ENCODE measurements around the gene CLCN7. TPM values are rescaled to one million over a fixed set of nuclear protein-coding genes. Genes with fewer than 3 reads are reported as not detected.

CLCN7 gene
- total RNA-seq, 1 donor from 2014 or later, result 49.8 TPM

- intact Hi-C loops (cut with DNase I), result no loop called here
- TF ChIP-seq POLR2A (IDR thresholded peaks at IDR 0.05), result no peak
- TF ChIP-seq CTCF (IDR thresholded peaks at IDR 0.05), result no peak
- TF ChIP-seq POLR2AphosphoS5 (IDR thresholded peaks at IDR 0.05; ENCODE audit: insufficient read depth in 1 of 2, low read depth in 1 of 2), result no peak
- Histone ChIP-seq H3K27me3 (no peaks in the 10 kb centered on the region), H3K4me1 (no peaks in the 10 kb centered on the region), H3K4me3 (no peak overlapping the region), H3K36me3 (peaks cover 0 to 32% of the 10 kb centered on the region in 2 donors), H3K9me3 (no peaks in the 10 kb centered on the region), H3K27ac (no peak overlapping the region)
- DNase-seq (ENCODE audit: extremely low spot score in 2 of 2), result no peak
Measured at GRCh38 chr16:1444730-1445517, 29.9 kb downstream of the CLCN7 start.

DNA sequence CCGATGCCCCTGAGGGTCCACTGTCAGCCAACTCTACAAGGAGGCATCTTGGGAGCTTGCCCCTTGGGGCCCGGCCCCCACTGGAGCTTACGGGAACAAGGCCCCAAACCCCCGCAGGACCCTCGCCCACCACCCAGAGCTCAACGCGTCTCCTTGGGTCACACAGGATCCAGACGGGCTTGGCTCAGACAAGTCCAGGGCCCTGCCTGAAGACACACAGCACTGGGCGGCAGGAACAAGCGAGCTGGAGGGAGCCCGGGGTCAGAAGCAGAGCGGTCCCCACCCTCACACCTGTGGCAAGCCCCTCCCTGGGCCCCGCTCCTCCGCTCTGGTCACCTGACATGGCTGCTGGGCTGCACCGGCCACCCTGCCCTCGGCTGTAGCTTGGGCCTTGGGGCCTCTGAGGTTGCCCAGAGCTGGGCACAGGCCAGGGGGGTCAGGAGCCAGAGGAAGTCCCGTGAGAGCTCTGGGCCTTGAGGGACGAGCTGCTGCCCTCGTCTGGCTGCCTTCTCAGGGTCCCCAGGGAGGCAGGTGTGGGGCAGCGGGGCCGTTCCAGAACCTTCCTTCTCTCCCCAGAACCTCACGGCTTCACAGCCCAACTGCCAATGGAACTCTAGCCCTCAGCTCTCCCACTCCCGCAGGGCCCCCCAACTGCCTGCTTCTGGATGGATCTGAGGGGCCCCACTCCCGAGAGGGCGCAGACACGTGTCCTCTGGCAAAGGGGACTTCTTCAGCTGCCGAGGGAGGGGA lies 30.7 kb downstream of the CLCN7 start, which contains the start of gene CCDC154:
TSS of gene CCDC154 (minus strand) at position 577 of the 750 bp plus-strand sequence. CDS start at position 343, 234 bp downstream.
- H3K36me3 ChIP-seq, result peaks cover 0 to 32% of the 10 kb centered on the region in 2 donors
- no peak within 1 kb of the TSS for H3K27ac ChIP-seq
- no peaks in the 10 kb centered on the region for H3K4me1 ChIP-seq
- no peak within 1 kb of the TSS for H3K4me3 ChIP-seq
- H3K27me3 ChIP-seq, result no peaks in the 10 kb centered on the region
- no peak for DNase-seq (ENCODE audit: extremely low spot score in 2 of 2)
- intact Hi-C loops (cut with DNase I), result no loop called here
- H3K9me3 ChIP-seq, result no peaks in the 10 kb centered on the region
- TF ChIP-seq POLR2AphosphoS5 (IDR thresholded peaks at IDR 0.05; ENCODE audit: insufficient read depth in 1 of 2, low read depth in 1 of 2) (no peak), CTCF (IDR thresholded peaks at IDR 0.05) (no peak), POLR2A (IDR thresholded peaks at IDR 0.05) (no peak)

- no peak for DNase-seq (ENCODE audit: extremely low spot score in 2 of 2)
- intact Hi-C loops (cut with DNase I), result no loop called here
- H3K4me1 ChIP-seq, result no peaks in the 10 kb centered on the region
- H3K9me3 ChIP-seq, result no peaks in the 10 kb centered on the region
- H3K27ac ChIP-seq, result no peak overlapping the region
- H3K36me3 ChIP-seq, result peaks cover 0 to 29% of the 10 kb centered on the region in 2 donors
- H3K4me3 ChIP-seq, result no peak overlapping the region
- TF ChIP-seq POLR2A (IDR thresholded peaks at IDR 0.05) (no peak), POLR2AphosphoS5 (IDR thresholded peaks at IDR 0.05; ENCODE audit: insufficient read depth in 1 of 2, low read depth in 1 of 2) (no peak), CTCF (IDR thresholded peaks at IDR 0.05) (no peak)
- no peaks in the 10 kb centered on the region for H3K27me3 ChIP-seq
Measured at GRCh38 chr16:1443403-1443973, 31.3 kb downstream of the CLCN7 start.

DNA sequence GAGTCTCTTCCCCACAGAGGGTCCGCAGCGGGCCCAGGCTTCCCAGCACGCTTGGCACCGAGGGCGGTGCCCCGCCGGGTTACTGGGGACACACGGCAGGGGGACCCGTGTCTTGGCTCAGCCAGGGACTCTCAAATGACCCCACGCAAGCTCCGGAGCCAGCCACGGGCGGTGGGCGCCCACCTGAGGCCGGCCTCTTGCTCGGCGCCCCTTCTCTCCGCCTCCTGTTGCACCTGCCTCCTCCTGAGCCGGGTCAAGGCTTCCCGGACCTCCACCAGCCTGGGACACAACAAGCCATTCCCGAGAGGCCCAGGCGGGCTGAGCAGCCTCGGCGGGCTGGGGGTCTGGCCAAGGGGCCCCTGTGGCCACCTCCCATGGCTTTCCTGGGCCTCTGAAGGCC lies 32.1 kb downstream of the CLCN7 start:
- Histone ChIP-seq H3K27me3 (no peaks in the 10 kb centered on the region), H3K4me3 (no peak overlapping the region), H3K4me1 (no peaks in the 10 kb centered on the region), H3K36me3 (peaks cover 0 to 21% of the 10 kb centered on the region in 2 donors), H3K9me3 (no peaks in the 10 kb centered on the region), H3K27ac (no peak overlapping the region)
- no peak for TF ChIP-seq POLR2AphosphoS5 (IDR thresholded peaks at IDR 0.05; ENCODE audit: insufficient read depth in 1 of 2, low read depth in 1 of 2)
- no peak for TF ChIP-seq POLR2A (IDR thresholded peaks at IDR 0.05)
- TF ChIP-seq CTCF (IDR thresholded peaks at IDR 0.05), result no peak
- intact Hi-C loops (cut with DNase I), result no loop called here
- no peak for DNase-seq (ENCODE audit: extremely low spot score in 2 of 2)
